Stomach (tissue), 4 donors: ENCODE data around the gene DDX6.

Source experiments
- CTCF ChIP-seq, 7 experiments: fragments of 450-650 bp in 4 of 7; fragments of 200-600 bp in 3 of 7; sonication (generic) in 3 of 7; IDR thresholded peaks; one replicate each; pipeline ENCODE4 v1.5.1; 2016 to 2019; ENCODE audit warnings: antibody characterized with exemption in 7 of 7, control low read depth in 2 of 7, mild to moderate bottlenecking in 1 of 7
- EP300 ChIP-seq: sonication (generic); formaldehyde crosslinking; IDR thresholded peaks from one replicate; pipeline ENCODE4 v1.6.1; 2017; ENCODE audit warnings: antibody characterized with exemption
- POLR2A ChIP-seq, 4 donors: fragments of 450-650 bp; IDR thresholded peaks; one replicate each; pipeline ENCODE4 v1.6.1; 2016; ENCODE audit warnings: antibody characterized with exemption in 4 of 4, control low read depth in 2 of 4, mild to moderate bottlenecking in 1 of 4, moderate library complexity in 1 of 4
- POLR2AphosphoS5 ChIP-seq, 3 donors: sonication (generic); formaldehyde crosslinking; IDR thresholded peaks; one replicate each; pipeline ENCODE4 v1.6.1; 2016; ENCODE audit warnings: antibody characterized with exemption in 3 of 3

DNA sequence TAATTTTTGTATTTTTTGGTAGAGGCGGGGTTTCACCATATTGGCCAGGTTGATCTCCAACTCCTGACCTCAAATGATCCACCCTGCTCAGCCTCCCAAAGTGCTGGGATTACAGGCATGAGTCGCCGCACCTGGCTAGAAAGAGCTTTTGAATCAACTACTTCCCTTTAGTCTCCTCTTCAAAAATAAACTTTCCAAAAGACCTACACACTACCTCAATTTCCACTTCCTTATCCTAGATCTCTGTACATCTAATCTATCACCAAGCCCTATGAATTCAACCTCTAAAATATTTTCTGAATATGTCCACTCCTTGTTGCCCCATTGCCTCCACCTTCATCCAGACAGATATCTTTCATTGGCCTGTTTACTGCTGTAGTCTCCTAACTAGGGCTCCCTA is 13.1 kb upstream of the DDX6 start:
- TF ChIP-seq EP300 = no peak
- no peak for TF ChIP-seq CTCF (IDR thresholded peaks at IDR 0.05)
- no peak for TF ChIP-seq POLR2AphosphoS5 (IDR thresholded peaks at IDR 0.05)
- TF ChIP-seq POLR2A (IDR thresholded peaks at IDR 0.05) = no peak
